Measurements from ENCODE around the gene SLC17A7. TPM values are rescaled to one million over a fixed set of nuclear protein-coding genes. Genes with fewer than 3 reads are reported as not detected.

SLC17A7 gene
- total and polyA plus RNA-seq, 2 of the 13 experiments (the other 11 are each of a cell fraction or from before 2014, with no cell fraction given) = 0.32 TPM; not detected in 1

- TF ChIP-seq NFAT5 (CRISPR knock-in tag; IDR thresholded peaks at IDR 0.05) (no peak), SMARCE1 (IDR thresholded peaks at IDR 0.05; ENCODE audit: borderline replicate concordance) (no peak), ZNF333 (CRISPR knock-in tag; IDR thresholded peaks at IDR 0.05; ENCODE audit: borderline replicate concordance) (no peak), NR0B2 (CRISPR knock-in tag; IDR thresholded peaks at IDR 0.05) (no peak), ZGPAT (CRISPR knock-in tag; IDR thresholded peaks at IDR 0.05) (peak; percentile 50), NFYB (CRISPR knock-in tag; IDR thresholded peaks at IDR 0.05) (no peak), ZNF580 (CRISPR knock-in tag; IDR thresholded peaks at IDR 0.05; ENCODE audit: borderline replicate concordance, low read depth) (peak; percentile 71; the same call in 1 of the 2 replicates), ZNF34 (CRISPR knock-in tag; IDR thresholded peaks at IDR 0.05; ENCODE audit: borderline replicate concordance) (no peak), DR1 (CRISPR knock-in tag; IDR thresholded peaks at IDR 0.05) (no peak), ADNP (CRISPR knock-in tag; IDR thresholded peaks at IDR 0.05) (no peak), DMAP1 (CRISPR knock-in tag; IDR thresholded peaks at IDR 0.05) (0 out of 2 replicates have a peak, but pooled peaks have one; percentile 57), SAP130 (CRISPR knock-in tag; IDR thresholded peaks at IDR 0.05; ENCODE audit: low read depth) (peak; percentile 60; the same call in 1 of the 2 replicates), PAWR (CRISPR knock-in tag; IDR thresholded peaks at IDR 0.05; ENCODE audit: borderline replicate concordance) (no peak), SRF (IDR thresholded peaks at IDR 0.05; ENCODE audit: low read depth, low read length) (no peak), ZNF768 (CRISPR knock-in tag; IDR thresholded peaks at IDR 0.05) (peak; percentile 34; the same call in 1 of the 2 replicates), ZNF10 (CRISPR knock-in tag; IDR thresholded peaks at IDR 0.05; ENCODE audit: borderline replicate concordance, low read depth) (no peak), ZBTB39 (CRISPR knock-in tag; IDR thresholded peaks at IDR 0.05) (no peak), SIN3B (IDR thresholded peaks at IDR 0.05; ENCODE audit: low read length) (no peak), ZNF30 (CRISPR knock-in tag; IDR thresholded peaks at IDR 0.05) (no peak), HOXD1 (CRISPR knock-in tag; IDR thresholded peaks at IDR 0.05) (no peak)
These were observed 48.4 kb upstream of the SLC17A7 start (continued) for GRCh38 chr19:49489601-49490167.
